Astrocyte (in vitro differentiated cells and primary cell): Measurements from ENCODE around the gene LRRC75A. TPM values are rescaled to one million over a fixed set of nuclear protein-coding genes. Genes with fewer than 3 reads are reported as not detected.

ENCODE experiments used
- DNase-seq: peaks from one replicate; pipeline ENCODE4 v3.0.0-alpha.2; 2010; ENCODE audit warnings: low read depth
- FAIRE-seq: peaks from 2 replicates; lab custom pipeline; 2011; peaks lifted over from hg19 to GRCh38; lab: Jason Lieb, UNC
- H2AFZ ChIP-seq: 2 replicates; pipeline ENCODE4 v1.6.0; 2012; ENCODE audit warnings: low read depth, low read length, inconsistent platforms
- H3K27ac ChIP-seq: 2 replicates; pipeline ENCODE4 v1.5.1; 2011; ENCODE audit warnings: low read depth, low read length, inconsistent platforms
- H3K27me3 ChIP-seq: 2 replicates; pipeline ENCODE4 v1.6.0; 2011; ENCODE audit warnings: low read length, inconsistent platforms; ENCODE audit not compliant: insufficient read depth
- H3K36me3 ChIP-seq: 2 replicates; pipeline ENCODE4 v1.5.1; 2011; ENCODE audit warnings: low read length, inconsistent platforms; ENCODE audit not compliant: insufficient read depth
- H3K4me1 ChIP-seq: 2 replicates; pipeline ENCODE4 v1.5.1; 2011; ENCODE audit warnings: low read length, inconsistent platforms; ENCODE audit not compliant: insufficient read depth
- H3K4me2 ChIP-seq: 2 replicates; pipeline ENCODE4 v1.6.0; 2012; ENCODE audit warnings: low read length, inconsistent platforms
- H3K4me3 ChIP-seq: 2 replicates; pipeline ENCODE4 v1.5.1; 2011; ENCODE audit warnings: low read depth, mild to moderate bottlenecking, low read length, inconsistent platforms; ENCODE audit not compliant: insufficient read depth
- H3K79me2 ChIP-seq: 2 replicates; pipeline ENCODE4 v1.6.0; 2012; ENCODE audit warnings: mild to moderate bottlenecking, low read length, inconsistent platforms; ENCODE audit not compliant: insufficient read depth
- H3K9ac ChIP-seq: 2 replicates; pipeline ENCODE4 v1.6.0; 2012; ENCODE audit warnings: mild to moderate bottlenecking, low read length, inconsistent platforms
- H3K9me3 ChIP-seq: 2 replicates; pipeline ENCODE4 v1.5.1; 2012; ENCODE audit warnings: low read depth, mild to moderate bottlenecking, low read length, inconsistent platforms; ENCODE audit not compliant: insufficient read depth
- H4K20me1 ChIP-seq: 2 replicates; pipeline ENCODE4 v1.6.0; 2012; ENCODE audit warnings: low read length, inconsistent platforms; ENCODE audit not compliant: insufficient read depth
- H3K27ac Mint-ChIP-seq: one replicate; pipeline ENCODE4 v1.8.0; 2021; ENCODE audit warnings: mild to moderate bottlenecking, mixed read lengths; ENCODE audit not compliant: unreplicated experiment
- H3K27me3 Mint-ChIP-seq: one replicate; pipeline ENCODE4 v1.8.0; 2021; ENCODE audit warnings: low read depth, mixed read lengths; ENCODE audit not compliant: unreplicated experiment
- H3K36me3 Mint-ChIP-seq: one replicate; pipeline ENCODE4 v1.8.0; 2021; ENCODE audit warnings: low read depth, mixed read lengths; ENCODE audit not compliant: unreplicated experiment
- H3K4me1 Mint-ChIP-seq: one replicate; pipeline ENCODE4 v1.8.0; 2021; ENCODE audit warnings: low read depth, mixed read lengths; ENCODE audit not compliant: unreplicated experiment
- H3K4me3 Mint-ChIP-seq: one replicate; pipeline ENCODE4 v1.8.0; 2021; ENCODE audit warnings: mild to moderate bottlenecking, moderate library complexity, mixed read lengths; ENCODE audit not compliant: unreplicated experiment
- H3K9me3 Mint-ChIP-seq: one replicate; pipeline ENCODE4 v1.8.0; 2021; ENCODE audit warnings: mild to moderate bottlenecking, mixed read lengths; ENCODE audit not compliant: unreplicated experiment
- EZH2 ChIP-seq: IDR thresholded peaks from 2 replicates; pipeline ENCODE4 v1.6.1; 2012; ENCODE audit warnings: mild to moderate bottlenecking, low read length, inconsistent platforms; ENCODE audit not compliant: insufficient read depth
- total RNA-seq: library from RNA; stranded (reverse); gene quantifications from 2 replicates; pipeline ENCODE4 v1.2.1, GENCODE V29; 2021
- TF ChIP-seq, protein P1 (sequence below): IDR thresholded peaks from 2 replicates; pipeline ENCODE4 v1.5.1; 2011; ENCODE audit warnings: low read depth, mild to moderate bottlenecking, inconsistent platforms, low read length, moderate library complexity; ENCODE audit not compliant: insufficient read depth

Gene LRRC75A
- total RNA-seq, 1 donor from 2014 or later, result 0.36 TPM

DNA sequence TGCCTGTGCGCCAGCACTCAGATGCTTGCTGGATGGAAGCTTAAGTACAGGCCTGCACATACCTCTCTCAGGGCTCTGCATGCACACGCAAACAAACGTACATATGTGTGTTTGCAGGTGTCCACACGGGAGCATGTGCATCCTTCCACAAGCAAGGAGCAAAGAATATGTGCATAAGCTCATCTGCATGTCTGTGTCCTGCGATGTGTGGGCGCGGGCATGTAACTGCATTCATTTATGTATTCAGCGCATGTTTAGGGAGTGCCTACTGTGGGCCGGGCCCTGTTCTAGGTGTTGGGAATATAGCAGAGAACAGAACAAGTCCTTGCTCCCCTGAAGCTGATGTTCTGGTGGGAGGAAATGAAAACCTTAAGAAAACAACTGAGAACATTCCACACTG, 62.9 kb downstream of the LRRC75A start:
- H3K9ac ChIP-seq, result no peak overlapping the region
- H3K4me2 ChIP-seq, result no peak overlapping the region
- no peak overlapping the region for H3K4me3 ChIP-seq
- TF ChIP-seq, protein P1, sequence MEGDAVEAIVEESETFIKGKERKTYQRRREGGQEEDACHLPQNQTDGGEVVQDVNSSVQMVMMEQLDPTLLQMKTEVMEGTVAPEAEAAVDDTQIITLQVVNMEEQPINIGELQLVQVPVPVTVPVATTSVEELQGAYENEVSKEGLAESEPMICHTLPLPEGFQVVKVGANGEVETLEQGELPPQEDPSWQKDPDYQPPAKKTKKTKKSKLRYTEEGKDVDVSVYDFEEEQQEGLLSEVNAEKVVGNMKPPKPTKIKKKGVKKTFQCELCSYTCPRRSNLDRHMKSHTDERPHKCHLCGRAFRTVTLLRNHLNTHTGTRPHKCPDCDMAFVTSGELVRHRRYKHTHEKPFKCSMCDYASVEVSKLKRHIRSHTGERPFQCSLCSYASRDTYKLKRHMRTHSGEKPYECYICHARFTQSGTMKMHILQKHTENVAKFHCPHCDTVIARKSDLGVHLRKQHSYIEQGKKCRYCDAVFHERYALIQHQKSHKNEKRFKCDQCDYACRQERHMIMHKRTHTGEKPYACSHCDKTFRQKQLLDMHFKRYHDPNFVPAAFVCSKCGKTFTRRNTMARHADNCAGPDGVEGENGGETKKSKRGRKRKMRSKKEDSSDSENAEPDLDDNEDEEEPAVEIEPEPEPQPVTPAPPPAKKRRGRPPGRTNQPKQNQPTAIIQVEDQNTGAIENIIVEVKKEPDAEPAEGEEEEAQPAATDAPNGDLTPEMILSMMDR, result no peak
- no peak for TF ChIP-seq EZH2
- Mint-ChIP-seq H3K27me3 (peaks cover 13% of the 10 kb centered on the region), H3K36me3 (peaks cover 2% of the 10 kb centered on the region), H3K9me3 (no peaks in the 10 kb centered on the region), H3K27ac (peak overlapping the region; percentile 48), H3K4me3 (no peak overlapping the region), H3K4me1 (no peaks in the 10 kb centered on the region)
- no peak overlapping the region for H3K27ac ChIP-seq
- no peak for FAIRE-seq
- no peaks in the 10 kb centered on the region for H3K4me1 ChIP-seq
- no peaks in the 10 kb centered on the region for H3K27me3 ChIP-seq
- H2AFZ ChIP-seq, result no peak overlapping the region
- no peaks in the 10 kb centered on the region for H4K20me1 ChIP-seq
- H3K9me3 ChIP-seq, result no peaks in the 10 kb centered on the region
- no peaks in the 10 kb centered on the region for H3K36me3 ChIP-seq
- H3K79me2 ChIP-seq, result no peaks in the 10 kb centered on the region
- DNase-seq, result no peak

DNA sequence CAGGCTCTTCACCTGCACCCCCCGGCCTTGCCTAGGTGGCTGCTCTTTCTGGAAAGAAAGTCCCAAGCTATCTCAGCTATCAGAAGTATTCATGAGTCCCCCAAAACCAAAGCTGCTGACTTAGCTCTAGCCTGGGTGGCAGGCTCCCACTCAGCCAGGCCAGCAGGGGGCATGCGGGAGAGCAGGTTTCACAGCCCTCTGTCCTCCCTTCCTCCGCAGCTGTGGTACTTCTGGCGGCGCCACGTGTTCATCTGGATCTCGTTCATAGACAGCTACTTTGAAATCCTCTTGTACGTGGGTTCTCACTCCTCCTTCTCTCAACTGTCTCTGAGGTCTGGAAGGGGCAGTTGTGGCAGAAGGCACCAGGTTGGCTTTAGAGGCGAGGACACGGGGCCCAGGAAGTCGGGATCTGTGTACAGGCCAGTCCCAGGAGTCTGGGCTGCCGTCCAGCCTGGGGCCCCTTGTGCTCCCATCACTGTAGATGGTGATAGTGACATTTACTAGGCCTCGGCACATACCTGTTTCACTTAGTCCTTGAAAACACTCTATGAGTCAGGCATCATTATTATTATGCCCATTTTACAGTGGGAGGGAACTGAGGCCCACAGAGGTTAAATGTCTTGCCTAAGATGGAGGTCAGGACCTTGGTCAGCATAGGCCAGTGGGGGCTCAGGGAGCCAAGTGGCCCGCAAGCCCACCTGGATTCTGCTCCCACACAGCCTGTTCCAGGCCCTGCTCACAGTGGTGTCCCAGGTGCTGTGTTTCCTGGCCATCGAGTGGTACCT, 63.7 kb downstream of the LRRC75A start:
- H3K27me3 Mint-ChIP-seq, result peaks cover 13% of the 10 kb centered on the region
- Histone ChIP-seq H3K9ac (no peak overlapping the region), H3K27ac (no peak overlapping the region), H4K20me1 (no peaks in the 10 kb centered on the region), H3K36me3 (no peaks in the 10 kb centered on the region), H3K9me3 (no peaks in the 10 kb centered on the region), H3K27me3 (no peaks in the 10 kb centered on the region), H3K4me2 (no peak overlapping the region), H3K79me2 (no peaks in the 10 kb centered on the region), H3K4me3 (no peak overlapping the region), H2AFZ (peak overlapping the region; percentile 32), H3K4me1 (no peaks in the 10 kb centered on the region)
- H3K4me3 Mint-ChIP-seq, result no peak overlapping the region
- FAIRE-seq (no peak), DNase-seq (peak; percentile 27)
- TF ChIP-seq, protein P1, result peak; percentile 43
- no peak for TF ChIP-seq EZH2
- H3K36me3 Mint-ChIP-seq, result peaks cover 2% of the 10 kb centered on the region
- H3K4me1 Mint-ChIP-seq, result no peaks in the 10 kb centered on the region
- H3K27ac Mint-ChIP-seq, result no peak overlapping the region
- H3K9me3 Mint-ChIP-seq, result no peaks in the 10 kb centered on the region

DNA sequence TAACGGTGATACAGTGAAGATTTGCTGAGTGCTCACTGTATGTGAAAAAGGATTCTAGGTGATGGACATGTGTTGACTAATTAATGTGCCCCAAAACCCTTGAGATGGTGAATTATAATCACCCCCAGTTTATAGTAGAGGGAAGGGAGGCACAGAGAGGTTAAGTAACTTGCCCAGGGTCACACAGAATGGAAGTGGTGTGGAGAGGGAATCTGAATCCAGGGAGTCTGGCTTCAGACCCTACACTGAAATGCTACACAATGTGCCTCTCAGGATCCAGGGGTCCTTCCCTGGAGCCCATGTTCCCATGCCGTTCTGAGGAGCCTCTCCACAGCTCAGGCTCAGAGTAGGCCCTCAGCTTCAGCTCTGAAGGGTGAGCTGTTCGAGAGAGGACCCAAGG, 65.0 kb downstream of the LRRC75A start:
- Histone ChIP-seq H3K4me2 (no peak overlapping the region), H3K4me1 (no peaks in the 10 kb centered on the region), H3K4me3 (no peak overlapping the region), H3K36me3 (no peaks in the 10 kb centered on the region), H3K27ac (no peak overlapping the region), H3K27me3 (no peaks in the 10 kb centered on the region), H4K20me1 (peaks cover 4% of the 10 kb centered on the region), H3K79me2 (no peaks in the 10 kb centered on the region), H3K9me3 (no peaks in the 10 kb centered on the region), H3K9ac (no peak overlapping the region), H2AFZ (no peak overlapping the region)
- no peak for TF ChIP-seq EZH2
- TF ChIP-seq, protein P1, result no peak
- no peak for DNase-seq
- peaks cover 2% of the 10 kb centered on the region for H3K36me3 Mint-ChIP-seq
- H3K4me1 Mint-ChIP-seq, result no peaks in the 10 kb centered on the region
- no peak overlapping the region for H3K4me3 Mint-ChIP-seq
- H3K27ac Mint-ChIP-seq, result no peak overlapping the region
- no peaks in the 10 kb centered on the region for H3K9me3 Mint-ChIP-seq
- no peak for FAIRE-seq
- H3K27me3 Mint-ChIP-seq, result peaks cover 13% of the 10 kb centered on the region
